IMR-90 (cell line): Measurements from ENCODE around the gene CXCL12. TPM values are rescaled to one million over a fixed set of nuclear protein-coding genes. Genes with fewer than 3 reads are reported as not detected.

Experiments
- ATAC-seq: fragments of 200-7000 bp; cut with Tn5 transposase; 2 replicates; pipeline ENCODE4 v1.9.1; 2020; ENCODE audit warnings: low read depth, mild to moderate bottlenecking, moderate library complexity
- BruUV-seq: library from RNA; stranded (reverse); fragments of 400-500 nt; replicated peaks from 2 replicates; lab custom pipeline; 2021; lab: Mats Ljungman, UMichigan
- CTCF ChIA-PET: fragments of 300-600 bp; formaldehyde crosslinking; extraction: SDS; loops from one replicate; lab custom pipeline; 2021; ENCODE audit warnings: antibody characterized with exemption; lab: Yijun Ruan, JAX
- POLR2A ChIA-PET: fragments of 300-600 bp; sonication (Branson Sonifier 250); formaldehyde crosslinking; loops from one replicate; lab custom pipeline; 2022; ENCODE audit warnings: antibody characterized with exemption; ENCODE audit not compliant: unreplicated experiment; lab: Charles Lee
- DNase-seq: peaks from one replicate; pipeline ENCODE4 v3.0.0; 2013
- H2AFZ ChIP-seq: replicated peaks from 2 replicates; pipeline ENCODE3; 2013; ENCODE audit warnings: low read length, mild to moderate bottlenecking; ENCODE audit not compliant: poor library complexity
- H2AK5ac ChIP-seq: 2 replicates; pipeline ENCODE4 v1.6.1; 2013; ENCODE audit warnings: low read depth, low read length, inconsistent platforms
- H2AK9ac ChIP-seq: replicated peaks from 2 replicates; pipeline ENCODE3; 2013; ENCODE audit warnings: mild to moderate bottlenecking, low read depth, low read length, moderate library complexity; ENCODE audit not compliant: poor library complexity
- H2BK120ac ChIP-seq: 2 replicates; pipeline ENCODE4 v1.6.1; 2013; ENCODE audit warnings: low read depth, low read length, inconsistent platforms
- H2BK15ac ChIP-seq: 3 replicates; pipeline ENCODE4 v1.6.1; 2013; ENCODE audit warnings: low read depth, low read length, inconsistent platforms
- H2BK20ac ChIP-seq: 2 replicates; pipeline ENCODE4 v1.6.1; 2013; ENCODE audit warnings: low read depth, mild to moderate bottlenecking, inconsistent platforms, low read length, moderate library complexity
- H2BK5ac ChIP-seq: 2 replicates; pipeline ENCODE4 v1.6.1; 2013; ENCODE audit warnings: mild to moderate bottlenecking, low read depth, low read length, inconsistent platforms; ENCODE audit not compliant: poor library complexity, severe bottlenecking
- H3K14ac ChIP-seq: replicated peaks from 2 replicates; pipeline ENCODE4 v1.6.1; 2013; ENCODE audit warnings: low read depth, low read length, inconsistent platforms
- H3K18ac ChIP-seq: 2 replicates; pipeline ENCODE4 v1.6.1; 2013; ENCODE audit warnings: low read depth, low read length, control low read depth
- H3K23ac ChIP-seq: 2 replicates; pipeline ENCODE4 v1.6.1; 2013; ENCODE audit warnings: low read depth, low read length, inconsistent platforms
- H3K27ac ChIP-seq: 2 replicates; pipeline ENCODE4 v1.5.1; 2013; ENCODE audit warnings: mild to moderate bottlenecking, control low read depth, low read length; ENCODE audit not compliant: insufficient read depth
- H3K27me3 ChIP-seq: 2 replicates; pipeline ENCODE4 v1.6.1; 2013; ENCODE audit warnings: low read length; ENCODE audit not compliant: control insufficient read depth, insufficient read depth
- H3K36me3 ChIP-seq: 2 replicates; pipeline ENCODE4 v1.6.1; 2013; ENCODE audit warnings: low read length, mixed read lengths; ENCODE audit not compliant: control insufficient read depth, insufficient read depth
- H3K4ac ChIP-seq: 2 replicates; pipeline ENCODE4 v1.6.1; 2013; ENCODE audit warnings: low read depth, low read length, inconsistent platforms
- H3K4me1 ChIP-seq: 2 replicates; pipeline ENCODE4 v1.6.1; 2013; ENCODE audit warnings: low read length, mixed read lengths; ENCODE audit not compliant: control insufficient read depth, insufficient read depth
- H3K4me2 ChIP-seq: 2 replicates; pipeline ENCODE4 v1.6.1; 2013; ENCODE audit warnings: low read depth, mild to moderate bottlenecking, control low read depth, low read length, moderate library complexity
- H3K4me3 ChIP-seq: 2 replicates; pipeline ENCODE4 v1.5.1; 2013; ENCODE audit warnings: low read depth, mild to moderate bottlenecking, control low read depth, low read length, moderate library complexity; ENCODE audit not compliant: insufficient read depth
- H3K56ac ChIP-seq: 2 replicates; pipeline ENCODE4 v1.6.1; 2013; ENCODE audit warnings: low read length, inconsistent platforms; ENCODE audit not compliant: insufficient read depth; ENCODE audit errors: extremely low read depth
- H3K79me1 ChIP-seq, 2 experiments: 2 replicates each; pipeline ENCODE4 v1.6.1; 2013; ENCODE audit warnings: low read length in 2 of 2, inconsistent platforms in 1 of 2, low read depth in 1 of 2
- H3K9ac ChIP-seq: 2 replicates; pipeline ENCODE4 v1.6.1; 2013; ENCODE audit warnings: low read depth, low read length, control low read depth
- H3K9me1 ChIP-seq: 2 replicates; pipeline ENCODE4 v1.6.1; 2013; ENCODE audit warnings: low read length, inconsistent platforms; ENCODE audit not compliant: insufficient read depth
- H3K9me3 ChIP-seq: 2 replicates; pipeline ENCODE4 v1.6.1; 2013; ENCODE audit warnings: low read length; ENCODE audit not compliant: control insufficient read depth, insufficient read depth
- H4K20me1 ChIP-seq: 2 replicates; pipeline ENCODE4 v1.6.1; 2013; ENCODE audit warnings: low read length, inconsistent platforms; ENCODE audit not compliant: insufficient read depth
- H4K5ac ChIP-seq: 2 replicates; pipeline ENCODE4 v1.6.1; 2013; ENCODE audit warnings: mild to moderate bottlenecking, low read depth, low read length, control low read depth
- H4K8ac ChIP-seq, 2 experiments: 2 replicates each; pipeline ENCODE4 v1.6.1; 2013; ENCODE audit warnings: low read depth in 2 of 2, low read length in 2 of 2, control low read depth in 1 of 2, inconsistent platforms in 1 of 2
- H4K91ac ChIP-seq: 2 replicates; pipeline ENCODE4 v1.6.1; 2013; ENCODE audit warnings: low read depth, low read length, inconsistent platforms; ENCODE audit not compliant: insufficient read depth
- CTCF ChIP-seq: conservative IDR thresholded peaks from 2 replicates; pipeline ENCODE4 v1.5.1; 2012; ENCODE audit warnings: mild to moderate bottlenecking, low read depth, low read length, improper control_type of control experiment
- MAZ ChIP-seq: IDR thresholded peaks from 2 replicates; pipeline ENCODE4 v1.6.1; 2012; ENCODE audit warnings: low read depth, mild to moderate bottlenecking, low read length, improper control_type of control experiment, moderate library complexity, borderline replicate concordance
- POLR2A ChIP-seq: IDR thresholded peaks from 2 replicates; pipeline ENCODE4 v1.6.1; 2012; ENCODE audit warnings: mild to moderate bottlenecking, low read depth, low read length
- RAD21 ChIP-seq: IDR thresholded peaks from 2 replicates; pipeline ENCODE4 v1.6.1; 2012; ENCODE audit warnings: low read length, improper control_type of control experiment
- SMC3 ChIP-seq: fragments of 150-350 bp; IDR thresholded peaks from 2 replicates; pipeline ENCODE4 v1.6.1; 2016; ENCODE audit warnings: low read depth, mild to moderate bottlenecking, antibody characterized with exemption, low read length, moderate library complexity
- WGBS, 2 experiments: methylation state at CpG; one replicate each; pipeline versions ENCODE4 v1.1.5 to v1.1.7; 2013; ENCODE audit warnings: missing lambda C conversion rate in 2 of 2; ENCODE audit not compliant: insufficient read length in 1 of 2; ENCODE audit errors: extremely low coverage in 2 of 2; 5-methylcytosine and 5-hydroxymethylcytosine counted together
- dilution Hi-C: fragments of 300-500 bp; cut with HindIII; formaldehyde crosslinking; loops from one replicate; pipeline ENCODE4 v1.14.3; 2018; ENCODE audit warnings: low sequenced_read_pairs; ENCODE audit not compliant: unreplicated experiment
- in situ Hi-C: fragments of 300-500 bp; cut with MboI; formaldehyde crosslinking; loops from 3 replicates; pipeline ENCODE4 v1.14.3; 2019; ENCODE audit warnings: low sequenced_read_pairs, inconsistent platforms, mixed read lengths
- intact Hi-C: fragments of 100-400 bp; cut with micrococcal nuclease; formaldehyde crosslinking; loops from 2 replicates; pipeline ENCODE4 v1.10.0; 2022
- polyA plus RNA-seq, 3 experiments: library from polyadenylated mRNA; depleted of rRNA; stranded (reverse); fragments of >200 nt; gene quantifications; 2 replicates each; pipeline ENCODE4 v1.2.3, GENCODE V29; 2012; ENCODE audit warnings: low replicate concordance in 1 of 3
- total RNA-seq: library from RNA; depleted of rRNA; stranded (reverse); fragments of >200 nt; gene quantifications from 2 replicates; pipeline ENCODE4 v1.2.3, GENCODE V29; 2012

CXCL12 gene
- total and polyA plus RNA-seq, 2 of the 4 experiments (the other 2 are of a cell fraction): 15.8 to 80.7 TPM

GRCh38 chr10:44386546-44387052 lies 1.7 kb upstream of the CXCL12 start:
- Histone ChIP-seq H3K9ac (no peak overlapping the region), H2AK9ac (no peak overlapping the region), H3K79me1 (peaks cover 4 to 11% of the 10 kb centered on the region in 2 experiments; a peak in 2 of 4 replicates), H3K4me3 (no peak overlapping the region), H2BK5ac (no peak overlapping the region), H3K4ac (no peak overlapping the region), H2AK5ac (no peak overlapping the region), H3K27ac (no peak overlapping the region), H2AFZ (peak overlapping the region; percentile 85), H3K9me1 (no peaks in the 10 kb centered on the region), H2BK15ac (no peak overlapping the region; the same call in 1 of the 3 replicates), H3K23ac (no peak overlapping the region), H3K56ac (no peak overlapping the region), H3K9me3 (no peaks in the 10 kb centered on the region), H3K27me3 (peaks cover 3% of the 10 kb centered on the region; the same call in 1 of the 2 replicates), H3K4me2 (peak overlapping the region; percentile 54; the same call in 1 of the 2 replicates), H3K4me1 (peaks cover 3% of the 10 kb centered on the region; the same call in 1 of the 2 replicates), H4K5ac (no peak overlapping the region), H3K36me3 (no peaks in the 10 kb centered on the region), H2BK120ac (peak overlapping the region; percentile 3; the same call in 1 of the 2 replicates), H4K8ac (no peak overlapping the region), H4K20me1 (no peaks in the 10 kb centered on the region), H3K18ac (no peak overlapping the region), H3K14ac (no peak overlapping the region), H2BK20ac (no peak overlapping the region), H4K91ac (no peak overlapping the region)
- no TSS peak for BruUV-seq
- DNase-seq (peak; percentile 62), ATAC-seq (peak; percentile 81)
- in situ Hi-C loops: no loop called here
- ChIA-PET CTCF (interaction anchor here (0.6 to 1.3 kb wide), 11 partner anchors 167 to 714 kb away, joined by 3 to 7 read pairs (median 3); no protein-coding TSS in a partner anchor), POLR2A (interaction anchor here (0.7 kb wide), 1 partner anchor 317 kb away, joined by 3 read pairs; no protein-coding TSS in a partner anchor)
- intact Hi-C loops: loop anchor here (1.0 to 10.0 kb wide), 8 partner anchors 75 to 715 kb away; no protein-coding TSS in a partner anchor
- peak; percentile 91 for TF ChIP-seq CTCF
- TF ChIP-seq POLR2A: no peak
- peak; percentile 95 for TF ChIP-seq RAD21
- 0 out of 2 replicates have a peak, but pooled peaks have one; percentile 20 for TF ChIP-seq MAZ
- peak; percentile 96 for TF ChIP-seq SMC3
- WGBS, 2 experiments: 0% methylated on average over 2 of the region's 35 CpGs; no CpG with 5 or more reads in 1 of the 2 experiments
- dilution Hi-C loops: no loop called here
